T-cell (primary cell): Measurements from ENCODE around the gene C5orf58. TPM values are rescaled to one million over a fixed set of nuclear protein-coding genes. Genes with fewer than 3 reads are reported as not detected.

Experiments
- ATAC-seq, 4 experiments: fragments of 200-7000 bp in 3 of 4; fragments of 150-1000 bp in 1 of 4; cut with Tn5 transposase; replicated peaks in 1 of 4; 1 replicate in 3 of 4; 2 replicates in 1 of 4; pipeline ENCODE4 v1.10.0; 2021; ENCODE audit warnings: moderate library complexity in 3 of 4, mild to moderate bottlenecking in 2 of 4, moderate number of reproducible peaks in 1 of 4
- CTCF ChIA-PET, 2 donors: fragments of 300-600 bp; sonication (Branson Sonifier 250); formaldehyde crosslinking; loops; one replicate each; lab custom pipeline; 2022; ENCODE audit warnings: antibody characterized with exemption in 2 of 2; lab: Charles Lee
- POLR2A ChIA-PET, 2 donors: fragments of 300-600 bp; sonication (Branson Sonifier 250); formaldehyde crosslinking; loops; one replicate each; lab custom pipeline; 2022; ENCODE audit warnings: antibody characterized with exemption in 2 of 2; lab: Charles Lee
- DNase-seq, 35 experiments: peaks; one replicate each; pipeline versions ENCODE4 v3.0.0 to v3.0.0-alpha.2; 2013 to 2023
- H3K27ac ChIP-seq: one replicate; pipeline ENCODE4 v1.5.1; 2013; ENCODE audit warnings: low read length
- H3K27me3 ChIP-seq, 2 experiments: replicated peaks in 1 of 2; 1 replicate in 1 of 2; 2 replicates in 1 of 2; pipeline versions ENCODE4 v1.6.1 to v1.7.0; 2013; ENCODE audit warnings: low read length in 1 of 2, mixed read lengths in 1 of 2; ENCODE audit not compliant: control insufficient read depth in 2 of 2, insufficient read depth in 2 of 2; ENCODE audit errors: extremely low read depth in 1 of 2
- H3K36me3 ChIP-seq, 2 donors: 1 replicate in 1 of 2; 2 replicates in 1 of 2; pipeline versions ENCODE4 v1.6.1 to v1.7.0; 2013; ENCODE audit warnings: low read length in 1 of 2; ENCODE audit not compliant: control insufficient read depth in 2 of 2, insufficient read depth in 1 of 2; ENCODE audit errors: extremely low read depth in 1 of 2
- H3K4me1 ChIP-seq, 2 experiments: 1 replicate in 1 of 2; 2 replicates in 1 of 2; pipeline versions ENCODE4 v1.6.1 to v1.7.0; 2013; ENCODE audit warnings: low read length in 2 of 2, mixed read lengths in 1 of 2; ENCODE audit not compliant: insufficient read depth in 2 of 2, control insufficient read depth in 1 of 2; ENCODE audit errors: extremely low read depth in 1 of 2
- H3K4me3 ChIP-seq, 2 donors: 1 replicate in 1 of 2; 2 replicates in 1 of 2; pipeline versions ENCODE4 v1.5.1 to v1.7.0; 2013; ENCODE audit warnings: mild to moderate bottlenecking in 2 of 2, low read length in 1 of 2, moderate library complexity in 1 of 2; ENCODE audit not compliant: control insufficient read depth in 1 of 2; ENCODE audit errors: extremely low read depth in 1 of 2
- H3K9me3 ChIP-seq: 2 replicates; pipeline ENCODE4 v1.7.0; 2013
- H3K27ac Mint-ChIP-seq, 2 donors: one replicate each; pipeline ENCODE4 v1.8.0; 2020 to 2021; ENCODE audit warnings: mild to moderate bottlenecking in 2 of 2, mixed read lengths in 2 of 2
- H3K27me3 Mint-ChIP-seq, 2 donors: one replicate each; pipeline ENCODE4 v1.8.0; 2021 to 2022; ENCODE audit warnings: mixed read lengths in 2 of 2
- H3K36me3 Mint-ChIP-seq: one replicate; pipeline ENCODE4 v1.8.0; 2021; ENCODE audit warnings: mixed read lengths
- H3K4me1 Mint-ChIP-seq, 3 donors: one replicate each; pipeline ENCODE4 v1.8.0; 2020 to 2022; ENCODE audit warnings: mixed read lengths in 3 of 3, mild to moderate bottlenecking in 1 of 3
- H3K4me3 Mint-ChIP-seq, 3 donors: one replicate each; pipeline ENCODE4 v1.8.0; 2020 to 2022; ENCODE audit warnings: mild to moderate bottlenecking in 3 of 3, mixed read lengths in 3 of 3, moderate library complexity in 3 of 3
- H3K9me3 Mint-ChIP-seq, 3 donors: one replicate each; pipeline ENCODE4 v1.8.0; 2020 to 2022; ENCODE audit warnings: mixed read lengths in 3 of 3
- WGBS: methylation state at CpG from one replicate; pipeline ENCODE4 v1.1.5; 2013; ENCODE audit warnings: missing lambda C conversion rate; ENCODE audit not compliant: insufficient coverage; 5-methylcytosine and 5-hydroxymethylcytosine counted together
- total RNA-seq, 35 experiments: library from RNA in 6 of 35; stranded (reverse) in 6 of 35; fragments of 120-200 nt in 1 of 35; gene quantifications; one replicate each; pipeline versions ENCODE4 v1.2.1 to v1.2.4 and lab custom pipeline; 2013 to 2026

C5orf58 gene
- total RNA-seq, 5 donors from 2014 or later (not counting 1 experiment from before 2014, with no cell fraction given), result not detected

GRCh38 chr5:170249355-170249754, 16.6 kb downstream of the C5orf58 start:
- Mint-ChIP-seq H3K36me3 (peaks cover 79% of the 10 kb centered on the region), H3K4me1 (peaks cover 22 to 46% (median 25%) of the 10 kb centered on the region in 3 donors), H3K27ac (peak overlapping the region; percentile 23 to 33), H3K4me3 (peak overlapping the region in 1 of 3 donors; percentile 29), H3K27me3 (no peaks in the 10 kb centered on the region), H3K9me3 (peaks cover 0 to 5% (median 2%) of the 10 kb centered on the region in 3 donors)
- Histone ChIP-seq H3K9me3 (no peaks in the 10 kb centered on the region), H3K36me3 (peaks cover 22 to 85% of the 10 kb centered on the region in 2 donors), H3K27ac (no peak overlapping the region), H3K4me1 (peaks cover 0 to 9% of the 10 kb centered on the region in 2 experiments), H3K4me3 (no peak overlapping the region), H3K27me3 (no peaks in the 10 kb centered on the region)
- DNase-seq (no peak), ATAC-seq (no peak)
- POLR2A ChIA-PET, result no interaction called here
- CTCF ChIA-PET, result no interaction called here
- WGBS, result no CpG with 5 or more reads among the region's 4 CpGs

GRCh38 chr5:170250810-170251317, 18.1 kb downstream of the C5orf58 start:
- Mint-ChIP-seq H3K9me3 (peaks cover 0 to 1% (median under 1%) of the 10 kb centered on the region in 3 donors), H3K4me3 (no peak overlapping the region), H3K36me3 (peaks cover 85% of the 10 kb centered on the region), H3K27ac (peak overlapping the region in 1 of 2 donors; percentile 16), H3K27me3 (no peaks in the 10 kb centered on the region), H3K4me1 (peaks cover 31 to 60% (median 39%) of the 10 kb centered on the region in 3 donors)
- Histone ChIP-seq H3K36me3 (peaks cover 22 to 96% of the 10 kb centered on the region in 2 donors), H3K27ac (no peak overlapping the region), H3K9me3 (no peaks in the 10 kb centered on the region), H3K4me1 (peaks cover 3 to 19% of the 10 kb centered on the region in 2 experiments), H3K27me3 (no peaks in the 10 kb centered on the region), H3K4me3 (no peak overlapping the region)
- WGBS, result no CpG with 5 or more reads among the region's 3 CpGs
- DNase-seq, result no peak
- no peak for ATAC-seq
- ChIA-PET POLR2A (no interaction called here), CTCF (interaction anchor here (0.5 to 1.3 kb wide), 2 partner anchors 11 to 1896 kb away, joined by 3 read pairs; no protein-coding TSS in a partner anchor)

- no peak overlapping the region for H3K4me3 Mint-ChIP-seq
- Histone ChIP-seq H3K27me3 (no peaks in the 10 kb centered on the region), H3K4me3 (no peak overlapping the region), H3K4me1 (peaks cover 3 to 19% of the 10 kb centered on the region in 2 experiments), H3K36me3 (peaks cover 20 to 97% of the 10 kb centered on the region in 2 donors), H3K27ac (no peak overlapping the region), H3K9me3 (no peaks in the 10 kb centered on the region)
- H3K9me3 Mint-ChIP-seq, result no peaks in the 10 kb centered on the region
- H3K27ac Mint-ChIP-seq, result peak overlapping the region; percentile 23 to 39
- ATAC-seq (no peak), DNase-seq (no peak)
- WGBS, result no CpG with 5 or more reads among the region's 2 CpGs
- POLR2A ChIA-PET, result interaction anchor here in 1 of 2 donors (0.6 to 1.4 kb wide), 3 partner anchors 10 to 15 kb away, joined by 4 to 7 read pairs (median 5); no protein-coding TSS in a partner anchor
- H3K4me1 Mint-ChIP-seq, result peaks cover 36 to 66% (median 45%) of the 10 kb centered on the region in 3 donors
- no peaks in the 10 kb centered on the region for H3K27me3 Mint-ChIP-seq
- CTCF ChIA-PET, result interaction anchor here in 1 of 2 donors (0.5 kb wide), 1 partner anchor 1896 kb away, joined by 3 read pairs; no protein-coding TSS in a partner anchor
- peaks cover 85% of the 10 kb centered on the region for H3K36me3 Mint-ChIP-seq
Observed at GRCh38 chr5:170251462-170251861, 18.7 kb downstream of the C5orf58 start.

GRCh38 chr5:170252109-170252508, 19.3 kb downstream of the C5orf58 start:
- Mint-ChIP-seq H3K4me1 (peaks cover 43 to 72% (median 51%) of the 10 kb centered on the region in 3 donors), H3K36me3 (peaks cover 85% of the 10 kb centered on the region), H3K9me3 (no peaks in the 10 kb centered on the region), H3K4me3 (no peak overlapping the region), H3K27ac (peak overlapping the region; percentile 24 to 39), H3K27me3 (no peaks in the 10 kb centered on the region)
- ChIA-PET POLR2A (interaction anchor here in 1 of 2 donors (0.9 to 1.4 kb wide), 2 partner anchors 9 to 11 kb away, joined by 4 to 5 read pairs; no protein-coding TSS in a partner anchor), CTCF (no interaction called here)
- Histone ChIP-seq H3K9me3 (no peaks in the 10 kb centered on the region), H3K4me3 (no peak overlapping the region), H3K36me3 (peaks cover 22 to 97% of the 10 kb centered on the region in 2 donors), H3K27me3 (no peaks in the 10 kb centered on the region), H3K27ac (no peak overlapping the region), H3K4me1 (peaks cover 3 to 22% of the 10 kb centered on the region in 2 experiments)
- no peak for DNase-seq
- ATAC-seq, result no peak
- WGBS, result 100% methylated on average over 1 of the region's 3 CpGs

- Histone ChIP-seq H3K4me1 (peaks cover 3 to 26% of the 10 kb centered on the region in 2 experiments), H3K27me3 (no peaks in the 10 kb centered on the region), H3K36me3 (peaks cover 20 to 97% of the 10 kb centered on the region in 2 donors), H3K9me3 (no peaks in the 10 kb centered on the region), H3K27ac (peak overlapping the region; percentile 64), H3K4me3 (no peak overlapping the region)
- Mint-ChIP-seq H3K4me3 (no peak overlapping the region), H3K9me3 (no peaks in the 10 kb centered on the region), H3K4me1 (peaks cover 50 to 75% (median 59%) of the 10 kb centered on the region in 3 donors), H3K36me3 (peaks cover 85% of the 10 kb centered on the region), H3K27me3 (no peaks in the 10 kb centered on the region), H3K27ac (no peak overlapping the region)
- ATAC-seq, result no peak
- no peak for DNase-seq
- POLR2A ChIA-PET, result interaction anchor here in 1 of 2 donors (1.4 kb wide), 1 partner anchor 9 kb away, joined by 4 read pairs; no protein-coding TSS in a partner anchor
- CTCF ChIA-PET, result interaction anchor here in 1 of 2 donors (0.5 to 1.2 kb wide), 3 partner anchors 9 to 392 kb away, joined by 3 to 5 read pairs (median 3); no protein-coding TSS in a partner anchor
- 100% methylated on average over 2 of the region's 9 CpGs for WGBS
Observed at GRCh38 chr5:170252720-170253350, 20.1 kb downstream of the C5orf58 start.

- ATAC-seq (peak; percentile 94 to 99 (median 98)), DNase-seq (peak in 33 of 35 experiments; percentile 42 to 86 (median 66))
- no peaks in the 10 kb centered on the region for H3K27me3 ChIP-seq
- peak overlapping the region in 1 of 3 donors; percentile 24 for H3K4me3 Mint-ChIP-seq
- H3K27ac ChIP-seq, result peak overlapping the region; percentile 64
- peaks cover 87% of the 10 kb centered on the region for H3K36me3 Mint-ChIP-seq
- H3K9me3 ChIP-seq, result no peaks in the 10 kb centered on the region
- peaks cover 62 to 78% (median 64%) of the 10 kb centered on the region in 3 donors for H3K4me1 Mint-ChIP-seq
- H3K4me3 ChIP-seq, result no peak overlapping the region
- no peaks in the 10 kb centered on the region for H3K9me3 Mint-ChIP-seq
- CTCF ChIA-PET, result no interaction called here
- POLR2A ChIA-PET, result no interaction called here
- H3K27me3 Mint-ChIP-seq, result no peaks in the 10 kb centered on the region
- peaks cover 13 to 98% of the 10 kb centered on the region in 2 donors for H3K36me3 ChIP-seq
- H3K27ac Mint-ChIP-seq, result peak overlapping the region; percentile 71 to 91
- 11% methylated on average over 4 of the region's 8 CpGs for WGBS
- peaks cover 3 to 26% of the 10 kb centered on the region in 2 experiments for H3K4me1 ChIP-seq
Observed at GRCh38 chr5:170254056-170254455, 21.3 kb downstream of the C5orf58 start.
